Hepatocyte (in vitro differentiated cells): Measurements from ENCODE around the gene THUMPD2. TPM values are rescaled to one million over a fixed set of nuclear protein-coding genes. Genes with fewer than 3 reads are reported as not detected.
A peak's percentile ranks its signal among the peaks of the same experiment; 100 is the strongest.

Experiments used
- DNase-seq: peaks from one replicate; pipeline ENCODE4 v3.0.0-alpha.2; 2016; ENCODE audit warnings: low spot score
- H2AFZ ChIP-seq: fragments of 200-600 bp; sonication (generic); 2 replicates; pipeline ENCODE4 v1.6.0; 2016; ENCODE audit warnings: antibody characterized with exemption, mild to moderate bottlenecking
- H3K27ac ChIP-seq: fragments of 200-600 bp; sonication (generic); 2 replicates; pipeline ENCODE4 v1.5.1; 2016; ENCODE audit warnings: mild to moderate bottlenecking
- H3K27me3 ChIP-seq: fragments of 200-600 bp; sonication (generic); 2 replicates; pipeline ENCODE4 v1.6.1; 2016
- H3K36me3 ChIP-seq: fragments of 200-600 bp; sonication (generic); replicated peaks from 2 replicates; pipeline ENCODE4 v1.5.1; 2016; ENCODE audit warnings: low read depth; ENCODE audit not compliant: insufficient read depth
- H3K4me1 ChIP-seq: fragments of 200-600 bp; sonication (generic); 2 replicates; pipeline ENCODE4 v1.5.1; 2016; ENCODE audit warnings: mild to moderate bottlenecking, moderate library complexity; ENCODE audit not compliant: insufficient read depth
- H3K4me2 ChIP-seq: fragments of 200-600 bp; sonication (generic); 2 replicates; pipeline ENCODE4 v1.6.0; 2016
- H3K4me3 ChIP-seq: fragments of 200-600 bp; sonication (generic); 2 replicates; pipeline ENCODE4 v1.5.1; 2016; ENCODE audit warnings: mild to moderate bottlenecking
- H3K79me2 ChIP-seq: fragments of 200-600 bp; sonication (generic); 2 replicates; pipeline ENCODE4 v1.6.0; 2017; ENCODE audit warnings: mild to moderate bottlenecking
- H3K9me2 ChIP-seq: fragments of 200-600 bp; sonication (generic); replicated peaks from 2 replicates; pipeline ENCODE4 v1.6.0; 2017; ENCODE audit warnings: mild to moderate bottlenecking; ENCODE audit not compliant: insufficient read depth
- H3K9me3 ChIP-seq: fragments of 200-600 bp; sonication (generic); 2 replicates; pipeline ENCODE4 v1.5.1; 2016; ENCODE audit warnings: low read depth, mild to moderate bottlenecking
- H4K20me1 ChIP-seq: fragments of 200-600 bp; sonication (generic); 2 replicates; pipeline ENCODE4 v1.6.0; 2016; ENCODE audit warnings: mild to moderate bottlenecking; ENCODE audit not compliant: insufficient read depth, poor library complexity, severe bottlenecking
- EZH2 ChIP-seq: fragments of 200-600 bp; sonication (generic); IDR thresholded peaks from 2 replicates; pipeline ENCODE4 v1.6.1; 2016; ENCODE audit warnings: antibody characterized with exemption, mild to moderate bottlenecking, borderline replicate concordance
- EZH2phosphoT487 ChIP-seq: fragments of 200-600 bp; sonication (generic); IDR thresholded peaks from one replicate; pipeline ENCODE4 v1.6.1; 2018; ENCODE audit warnings: antibody characterized with exemption, mild to moderate bottlenecking, low read depth, moderate library complexity; ENCODE audit not compliant: unreplicated experiment, severe bottlenecking
- WGBS: methylation state at CpG from one replicate; pipeline ENCODE4 v1.1.6; 2016; ENCODE audit warnings: low lambda C conversion rate; ENCODE audit errors: missing lambda C conversion rate; 5-methylcytosine and 5-hydroxymethylcytosine counted together
- polyA plus RNA-seq: library from polyadenylated mRNA; unstranded; fragments of >200 nt; fragmentation: Nextera tagmentation; extraction: Ambion mirVana; gene quantifications from 2 replicates; pipeline ENCODE4 v1.2.1, GENCODE V29; 2016
- total RNA-seq: library from RNA; depleted of rRNA; stranded (reverse); fragments of >200 nt; gene quantifications from 2 replicates; pipeline ENCODE4 v1.2.3, GENCODE V29; 2014
- TF ChIP-seq, protein P1 (sequence below): fragments of 200-600 bp; sonication (generic); IDR thresholded peaks from 2 replicates; pipeline ENCODE4 v1.5.1; 2016; ENCODE audit warnings: antibody characterized with exemption, mild to moderate bottlenecking; ENCODE audit not compliant: poor library complexity

The THUMPD2 gene, protein sequence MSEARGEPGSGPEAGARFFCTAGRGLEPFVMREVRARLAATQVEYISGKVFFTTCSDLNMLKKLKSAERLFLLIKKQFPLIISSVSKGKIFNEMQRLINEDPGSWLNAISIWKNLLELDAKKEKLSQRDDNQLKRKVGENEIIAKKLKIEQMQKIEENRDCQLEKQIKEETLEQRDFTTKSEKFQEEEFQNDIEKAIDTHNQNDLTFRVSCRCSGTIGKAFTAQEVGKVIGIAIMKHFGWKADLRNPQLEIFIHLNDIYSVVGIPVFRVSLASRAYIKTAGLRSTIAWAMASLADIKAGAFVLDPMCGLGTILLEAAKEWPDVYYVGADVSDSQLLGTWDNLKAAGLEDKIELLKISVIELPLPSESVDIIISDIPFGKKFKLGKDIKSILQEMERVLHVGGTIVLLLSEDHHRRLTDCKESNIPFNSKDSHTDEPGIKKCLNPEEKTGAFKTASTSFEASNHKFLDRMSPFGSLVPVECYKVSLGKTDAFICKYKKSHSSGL
- total RNA-seq (12.2 and 12.8 TPM in 2 replicates), polyA plus RNA-seq (6.5 and 8.3 TPM in 2 replicates)

GRCh38 chr2:39778775-39779340 is at the start of gene THUMPD2:
Gene THUMPD2, minus strand, starts transcription at chr2:39779258. Its CDS starts 19 bp downstream, at chr2:39779239.
- Histone ChIP-seq H3K27me3 (no peaks in the 10 kb centered on the region), H3K4me3 (peak within 1 kb of the TSS; percentile 73), H3K4me1 (peaks cover 4% of the 10 kb centered on the region), H3K79me2 (peaks cover 47% of the 10 kb centered on the region), H3K9me3 (no peaks in the 10 kb centered on the region), H3K9me2 (no peaks in the 10 kb centered on the region), H3K36me3 (no peaks in the 10 kb centered on the region), H4K20me1 (no peaks in the 10 kb centered on the region), H3K4me2 (peak within 1 kb of the TSS; percentile 83), H2AFZ (peak within 1 kb of the TSS; percentile 76), H3K27ac (peak within 1 kb of the TSS; percentile 88)
- peak; percentile 88 for DNase-seq
- TF ChIP-seq EZH2 = no peak
- TF ChIP-seq EZH2phosphoT487 = no peak
- TF ChIP-seq, protein P1, sequence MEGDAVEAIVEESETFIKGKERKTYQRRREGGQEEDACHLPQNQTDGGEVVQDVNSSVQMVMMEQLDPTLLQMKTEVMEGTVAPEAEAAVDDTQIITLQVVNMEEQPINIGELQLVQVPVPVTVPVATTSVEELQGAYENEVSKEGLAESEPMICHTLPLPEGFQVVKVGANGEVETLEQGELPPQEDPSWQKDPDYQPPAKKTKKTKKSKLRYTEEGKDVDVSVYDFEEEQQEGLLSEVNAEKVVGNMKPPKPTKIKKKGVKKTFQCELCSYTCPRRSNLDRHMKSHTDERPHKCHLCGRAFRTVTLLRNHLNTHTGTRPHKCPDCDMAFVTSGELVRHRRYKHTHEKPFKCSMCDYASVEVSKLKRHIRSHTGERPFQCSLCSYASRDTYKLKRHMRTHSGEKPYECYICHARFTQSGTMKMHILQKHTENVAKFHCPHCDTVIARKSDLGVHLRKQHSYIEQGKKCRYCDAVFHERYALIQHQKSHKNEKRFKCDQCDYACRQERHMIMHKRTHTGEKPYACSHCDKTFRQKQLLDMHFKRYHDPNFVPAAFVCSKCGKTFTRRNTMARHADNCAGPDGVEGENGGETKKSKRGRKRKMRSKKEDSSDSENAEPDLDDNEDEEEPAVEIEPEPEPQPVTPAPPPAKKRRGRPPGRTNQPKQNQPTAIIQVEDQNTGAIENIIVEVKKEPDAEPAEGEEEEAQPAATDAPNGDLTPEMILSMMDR = no peak
- 1% methylated on average over 53 of the region's 54 CpGs for WGBS

GRCh38 chr2:39821871-39822270 is 42.8 kb upstream of the THUMPD2 start:
- Histone ChIP-seq H3K27me3 (no peaks in the 10 kb centered on the region), H3K9me2 (no peaks in the 10 kb centered on the region), H3K9me3 (no peaks in the 10 kb centered on the region), H3K4me2 (no peak overlapping the region), H3K4me1 (no peaks in the 10 kb centered on the region), H3K4me3 (no peak overlapping the region), H3K36me3 (no peaks in the 10 kb centered on the region), H2AFZ (no peak overlapping the region), H4K20me1 (no peaks in the 10 kb centered on the region), H3K79me2 (no peaks in the 10 kb centered on the region), H3K27ac (no peak overlapping the region)
- no peak for DNase-seq
- 80% methylated on average over 3 of the region's 3 CpGs for WGBS
- TF ChIP-seq EZH2 = no peak
- TF ChIP-seq, protein P1 = no peak
- TF ChIP-seq EZH2phosphoT487 = no peak

GRCh38 chr2:39816845-39817244 is 37.8 kb upstream of the THUMPD2 start:
- Histone ChIP-seq H3K4me3 (no peak overlapping the region), H3K4me1 (no peaks in the 10 kb centered on the region), H3K9me2 (no peaks in the 10 kb centered on the region), H2AFZ (no peak overlapping the region), H3K36me3 (no peaks in the 10 kb centered on the region), H3K27ac (no peak overlapping the region), H3K79me2 (no peaks in the 10 kb centered on the region), H3K4me2 (no peak overlapping the region), H3K27me3 (no peaks in the 10 kb centered on the region), H3K9me3 (no peaks in the 10 kb centered on the region), H4K20me1 (no peaks in the 10 kb centered on the region)
- no peak for DNase-seq
- whole genome bisulfite sequencing = 84% methylated on average over 8 of the region's 8 CpGs
- no peak for TF ChIP-seq EZH2
- TF ChIP-seq EZH2phosphoT487 = no peak
- TF ChIP-seq, protein P1 = no peak
